GM18868 (cell line): Measurements from ENCODE around the gene CRACDL.

Experiments used
- ATAC-seq: cut with Tn5 transposase; IDR thresholded peaks from one replicate; pipeline ENCODE4 v1.9.1; 2021; ENCODE audit warnings: mild to moderate bottlenecking, moderate library complexity; ENCODE audit not compliant: unreplicated experiment

The CRACDL gene, protein sequence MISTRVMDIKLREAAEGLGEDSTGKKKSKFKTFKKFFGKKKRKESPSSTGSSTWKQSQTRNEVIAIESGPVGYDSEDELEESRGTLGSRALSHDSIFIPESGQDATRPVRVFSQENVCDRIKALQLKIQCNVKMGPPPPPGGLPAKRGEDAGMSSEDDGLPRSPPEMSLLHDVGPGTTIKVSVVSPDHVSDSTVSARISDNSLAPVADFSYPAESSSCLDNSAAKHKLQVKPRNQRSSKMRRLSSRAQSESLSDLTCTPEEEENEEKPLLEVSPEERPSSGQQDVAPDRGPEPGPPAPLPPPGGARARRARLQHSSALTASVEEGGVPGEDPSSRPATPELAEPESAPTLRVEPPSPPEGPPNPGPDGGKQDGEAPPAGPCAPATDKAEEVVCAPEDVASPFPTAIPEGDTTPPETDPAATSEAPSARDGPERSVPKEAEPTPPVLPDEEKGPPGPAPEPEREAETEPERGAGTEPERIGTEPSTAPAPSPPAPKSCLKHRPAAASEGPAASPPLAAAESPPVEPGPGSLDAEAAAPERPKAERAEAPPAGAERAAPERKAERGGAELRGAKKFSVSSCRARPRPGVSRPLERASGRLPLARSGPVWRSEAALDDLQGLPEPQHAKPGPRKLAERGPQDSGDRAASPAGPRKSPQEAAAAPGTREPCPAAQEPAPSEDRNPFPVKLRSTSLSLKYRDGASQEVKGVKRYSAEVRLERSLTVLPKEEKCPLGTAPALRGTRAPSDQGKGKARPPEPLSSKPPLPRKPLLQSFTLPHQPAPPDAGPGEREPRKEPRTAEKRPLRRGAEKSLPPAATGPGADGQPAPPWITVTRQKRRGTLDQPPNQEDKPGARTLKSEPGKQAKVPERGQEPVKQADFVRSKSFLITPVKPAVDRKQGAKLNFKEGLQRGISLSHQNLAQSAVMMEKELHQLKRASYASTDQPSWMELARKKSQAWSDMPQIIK

DNA sequence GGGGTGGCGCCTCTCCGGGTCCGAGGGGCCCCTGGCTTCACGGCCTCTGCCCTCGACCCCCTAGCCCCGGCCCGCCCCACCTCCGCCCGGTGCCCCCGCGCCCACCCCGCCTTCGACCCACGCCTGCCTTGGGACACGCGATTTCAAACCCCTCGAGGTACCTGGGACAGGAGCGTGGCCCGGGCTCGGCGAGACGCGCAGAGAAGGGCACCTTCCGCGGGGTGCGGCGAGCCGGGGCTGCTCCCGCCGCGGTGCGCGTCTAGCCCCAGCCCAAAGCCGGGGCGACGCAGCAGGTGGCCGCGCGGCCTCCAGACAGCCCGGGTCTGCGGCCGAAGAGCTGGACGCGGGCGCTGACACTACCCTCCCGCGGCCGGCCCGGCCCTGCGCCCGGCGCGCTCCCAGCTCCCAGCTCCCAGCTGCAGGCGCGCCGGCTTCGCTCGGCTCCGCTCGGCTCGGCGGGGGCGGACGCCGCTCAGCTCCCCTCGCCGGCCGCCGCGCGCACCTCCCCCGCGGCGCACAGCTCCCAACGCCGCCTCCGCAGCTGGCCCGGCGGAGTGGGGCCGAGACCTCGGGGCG is at the start of gene CRACDL:
Gene CRACDL (minus strand): TSS at position 449 of the 576 bp plus-strand sequence. CDS start 89,425 bp downstream, outside the sequence.
- ATAC-seq, result no peak

DNA sequence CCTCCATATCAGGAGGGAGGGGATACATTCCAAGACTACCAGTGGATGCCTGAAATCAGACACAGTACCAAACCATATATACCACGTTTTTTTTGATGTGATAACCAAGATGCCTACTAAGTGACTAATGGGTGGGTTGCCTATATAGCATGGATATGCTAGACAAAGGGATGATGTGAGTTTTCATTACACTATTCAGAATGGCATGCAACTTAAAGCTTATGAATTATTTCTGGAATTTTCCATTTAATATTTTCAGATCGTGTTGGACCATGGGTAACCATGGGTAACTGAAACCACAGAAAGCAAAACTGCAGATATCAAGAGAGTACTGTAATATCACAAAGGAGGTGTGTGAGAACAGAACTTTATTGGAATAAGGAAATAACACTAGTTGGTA is 39.6 kb upstream of the CRACDL start:
- ATAC-seq, result no peak

DNA sequence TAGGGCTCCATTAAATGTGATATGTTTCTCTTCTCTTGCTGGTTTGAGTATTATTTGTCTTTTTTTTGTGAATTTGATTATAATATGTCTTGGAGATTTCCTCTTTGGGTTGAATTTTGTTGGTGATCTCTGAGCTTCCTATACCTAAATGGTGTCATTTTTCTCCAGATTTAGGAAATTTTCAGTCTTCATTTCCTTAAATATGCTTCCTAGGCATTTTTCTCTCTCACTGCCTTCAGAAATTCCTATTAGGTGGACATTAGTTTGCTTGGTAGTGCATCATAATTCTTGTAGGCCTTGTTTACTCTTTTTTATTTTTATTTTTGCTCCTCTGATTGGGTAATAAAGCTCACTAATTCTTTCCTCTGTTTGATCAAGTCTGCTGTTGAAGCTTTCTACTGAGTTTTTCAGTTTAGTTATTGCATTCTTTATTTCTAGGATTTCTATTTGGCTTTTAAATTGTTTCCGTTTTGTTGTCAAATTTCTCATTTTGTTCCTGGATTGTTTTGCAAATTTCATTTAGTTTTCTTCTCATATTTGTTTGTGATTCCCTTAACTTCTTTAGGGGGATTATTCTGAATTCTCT is 36.6 kb upstream of the CRACDL start:
- ATAC-seq, result no peak

DNA sequence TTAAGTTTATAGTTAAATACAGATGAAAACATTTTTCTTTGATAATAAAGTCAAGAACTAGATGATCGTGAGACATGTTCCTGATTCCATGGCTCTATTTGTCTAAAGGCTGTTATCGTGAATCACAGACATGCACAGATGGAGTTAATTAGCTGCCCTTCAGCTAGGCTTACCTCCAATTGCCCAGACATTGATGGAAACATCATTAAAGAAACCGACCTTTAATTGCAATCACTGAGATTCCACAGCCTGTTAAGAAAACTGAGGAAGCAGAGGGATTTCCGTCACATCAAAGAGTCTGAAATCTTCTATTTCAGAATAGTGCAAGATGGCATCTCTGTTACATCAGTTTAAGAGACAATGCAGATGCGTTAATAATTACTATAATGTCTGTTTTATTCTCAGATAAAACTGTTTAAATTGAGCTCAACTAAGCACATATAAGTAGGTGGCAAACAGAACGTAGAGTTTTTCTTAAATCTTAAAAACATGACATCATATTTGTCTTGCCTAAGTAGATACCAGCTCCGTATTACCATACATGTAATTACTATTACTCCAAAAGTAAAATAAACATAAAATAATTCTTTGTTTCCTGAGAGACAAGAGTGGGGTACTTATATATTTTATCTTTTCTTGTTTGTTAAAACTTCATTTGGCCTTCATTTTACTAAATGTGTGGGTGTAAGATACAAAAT is 23.9 kb upstream of the CRACDL start:
- no peak for ATAC-seq

DNA sequence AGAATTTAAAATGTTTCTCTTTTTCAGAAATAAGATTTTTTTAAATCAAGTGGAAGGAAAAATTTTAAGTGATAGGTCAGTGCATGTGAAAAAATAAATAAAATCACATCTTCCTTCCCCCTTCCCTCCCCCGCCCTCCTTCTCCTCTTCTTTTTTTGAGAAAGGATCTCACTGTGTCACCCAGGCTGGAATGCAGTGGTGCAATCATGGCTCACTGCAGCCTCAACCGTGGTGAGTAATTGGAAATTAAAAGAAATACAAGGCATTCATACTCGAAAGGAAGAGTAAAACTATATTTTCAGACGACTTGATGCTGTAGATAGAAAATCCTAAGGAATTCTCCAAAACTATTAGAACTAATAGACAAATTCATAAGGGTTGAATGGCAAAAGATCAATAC is 16.9 kb upstream of the CRACDL start:
- ATAC-seq, result no peak

DNA sequence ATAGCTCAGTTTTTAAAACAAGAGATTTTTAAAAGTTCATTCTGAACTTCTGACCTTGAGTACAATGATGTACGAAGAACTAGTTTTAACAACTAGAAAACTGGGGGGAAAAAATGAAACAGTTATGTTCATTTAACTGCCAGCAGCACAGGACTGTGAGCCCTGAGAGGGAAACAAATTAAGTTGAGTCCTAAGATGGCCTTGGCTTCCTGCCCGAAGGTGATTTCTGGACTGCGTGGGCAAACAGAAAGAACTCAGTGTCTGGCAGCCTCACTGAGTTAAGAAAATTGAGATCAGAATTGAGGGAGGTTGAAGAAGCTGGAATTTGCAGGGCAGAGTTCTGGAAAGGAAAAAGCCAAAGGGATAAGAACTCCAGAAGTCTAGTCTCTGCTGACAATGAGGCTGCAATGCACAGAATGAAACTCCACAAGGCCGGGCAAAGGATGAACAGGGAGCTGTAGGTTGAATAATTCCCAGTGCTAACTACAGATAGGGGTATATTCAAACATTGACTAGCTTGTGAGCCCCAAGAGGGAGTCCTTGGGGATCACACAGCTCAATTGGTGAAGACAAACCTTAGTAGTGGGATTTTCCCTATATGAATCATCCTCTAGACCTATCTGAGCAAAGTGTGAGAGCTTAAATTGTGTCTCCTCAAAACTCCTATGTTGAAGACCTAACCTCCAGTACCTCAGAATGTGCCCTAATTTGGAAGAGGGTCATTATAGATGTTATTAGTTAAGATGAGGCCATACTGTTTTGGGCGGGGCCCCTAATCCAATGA is 13.1 kb upstream of the CRACDL start:
- no peak for ATAC-seq

DNA sequence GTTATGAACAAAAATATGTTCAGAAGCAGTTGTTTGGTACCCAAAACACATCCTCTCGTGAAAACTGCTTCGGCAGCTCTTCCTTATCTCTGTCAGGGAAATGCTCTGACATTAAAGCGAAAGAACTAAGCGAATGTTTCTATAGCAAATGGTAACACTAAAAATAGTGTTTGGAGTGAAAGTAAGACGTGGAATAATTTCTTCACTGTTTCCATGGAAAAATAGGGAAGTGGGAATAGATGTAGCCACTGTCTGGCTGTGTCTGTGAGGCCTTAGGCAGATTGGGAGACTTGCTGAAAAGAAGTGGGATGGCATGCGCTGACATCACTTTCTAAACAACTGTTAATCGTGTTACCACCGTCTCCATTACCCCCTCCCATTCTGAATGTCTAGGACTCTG is 11.5 kb upstream of the CRACDL start:
- no peak for ATAC-seq

DNA sequence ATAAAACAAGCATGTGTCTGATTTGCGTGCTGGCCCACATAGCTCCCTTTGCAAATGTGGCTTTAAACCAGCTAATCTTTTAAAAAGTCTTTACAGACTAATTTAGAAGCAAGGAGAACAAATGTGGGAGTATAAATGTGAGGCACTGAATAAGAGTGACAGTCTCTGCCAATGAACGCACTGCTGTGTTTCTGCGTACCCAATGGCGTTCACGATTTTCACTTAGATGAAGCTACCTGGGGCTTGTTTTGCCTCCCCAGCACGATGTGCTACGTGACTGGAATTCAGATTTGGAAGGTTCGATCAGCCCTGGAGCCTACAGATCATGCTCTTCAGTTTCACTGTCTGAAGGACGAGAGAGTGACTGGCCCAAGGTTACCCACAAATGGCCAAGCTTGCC is 10.8 kb upstream of the CRACDL start:
- ATAC-seq, result no peak

DNA sequence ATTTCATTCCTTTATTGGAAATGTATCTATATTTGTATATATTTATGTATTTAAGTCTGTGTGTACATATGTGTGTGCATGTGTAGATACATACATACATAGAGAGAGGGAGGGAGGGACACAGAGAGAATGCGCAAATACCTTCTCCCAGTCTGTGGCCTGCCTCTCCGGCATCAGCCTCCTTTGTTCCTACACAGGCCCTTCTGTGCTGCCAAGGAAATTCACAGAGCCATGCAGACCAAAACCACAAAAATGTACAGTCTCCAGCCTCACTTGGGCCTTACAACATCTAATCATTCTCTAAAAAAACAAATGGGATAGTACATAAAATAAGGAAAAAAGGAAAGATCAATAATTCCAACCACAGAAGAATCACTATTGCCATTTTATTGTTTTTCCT is 8.8 kb upstream of the CRACDL start:
- no peak for ATAC-seq

DNA sequence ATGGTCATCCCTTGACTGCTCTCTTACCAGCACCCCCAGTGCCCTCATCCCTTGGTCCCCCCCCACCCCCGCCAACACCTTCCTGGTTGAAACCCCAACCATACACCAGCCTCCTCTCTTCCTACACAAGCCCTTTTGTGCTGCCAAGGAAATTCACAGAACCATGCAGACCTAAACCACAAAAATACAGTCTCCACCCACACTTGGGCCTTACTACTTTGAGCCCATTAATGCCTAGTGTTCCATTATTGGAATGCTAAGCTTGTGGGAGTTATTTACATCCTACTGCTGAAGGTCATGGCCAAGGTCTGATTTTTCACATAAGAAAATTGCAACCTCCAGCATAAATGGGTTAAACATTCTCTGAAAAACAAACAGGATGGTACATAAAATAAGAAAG is 4.1 kb upstream of the CRACDL start:
- ATAC-seq, result no peak

DNA sequence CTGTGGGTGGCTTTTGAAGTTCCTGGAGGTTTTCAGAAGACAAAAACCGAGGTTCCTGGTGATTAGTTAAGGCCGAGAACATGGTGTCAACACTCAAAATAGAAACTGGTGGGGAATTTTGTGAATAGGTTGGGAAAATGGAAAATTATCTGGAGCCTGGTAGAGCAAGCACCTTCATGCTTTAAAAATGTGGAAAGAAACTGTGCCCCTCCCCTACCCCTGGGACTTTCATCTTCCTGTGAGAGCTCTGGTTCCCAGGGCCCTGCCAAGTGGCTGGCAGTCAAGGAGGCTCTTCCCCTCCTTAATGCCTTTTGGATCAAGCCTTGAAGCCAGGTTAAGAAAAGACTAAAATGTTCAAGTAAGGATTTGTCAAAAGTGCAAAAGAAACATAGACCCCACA is 1.9 kb upstream of the CRACDL start:
- ATAC-seq, result no peak

DNA sequence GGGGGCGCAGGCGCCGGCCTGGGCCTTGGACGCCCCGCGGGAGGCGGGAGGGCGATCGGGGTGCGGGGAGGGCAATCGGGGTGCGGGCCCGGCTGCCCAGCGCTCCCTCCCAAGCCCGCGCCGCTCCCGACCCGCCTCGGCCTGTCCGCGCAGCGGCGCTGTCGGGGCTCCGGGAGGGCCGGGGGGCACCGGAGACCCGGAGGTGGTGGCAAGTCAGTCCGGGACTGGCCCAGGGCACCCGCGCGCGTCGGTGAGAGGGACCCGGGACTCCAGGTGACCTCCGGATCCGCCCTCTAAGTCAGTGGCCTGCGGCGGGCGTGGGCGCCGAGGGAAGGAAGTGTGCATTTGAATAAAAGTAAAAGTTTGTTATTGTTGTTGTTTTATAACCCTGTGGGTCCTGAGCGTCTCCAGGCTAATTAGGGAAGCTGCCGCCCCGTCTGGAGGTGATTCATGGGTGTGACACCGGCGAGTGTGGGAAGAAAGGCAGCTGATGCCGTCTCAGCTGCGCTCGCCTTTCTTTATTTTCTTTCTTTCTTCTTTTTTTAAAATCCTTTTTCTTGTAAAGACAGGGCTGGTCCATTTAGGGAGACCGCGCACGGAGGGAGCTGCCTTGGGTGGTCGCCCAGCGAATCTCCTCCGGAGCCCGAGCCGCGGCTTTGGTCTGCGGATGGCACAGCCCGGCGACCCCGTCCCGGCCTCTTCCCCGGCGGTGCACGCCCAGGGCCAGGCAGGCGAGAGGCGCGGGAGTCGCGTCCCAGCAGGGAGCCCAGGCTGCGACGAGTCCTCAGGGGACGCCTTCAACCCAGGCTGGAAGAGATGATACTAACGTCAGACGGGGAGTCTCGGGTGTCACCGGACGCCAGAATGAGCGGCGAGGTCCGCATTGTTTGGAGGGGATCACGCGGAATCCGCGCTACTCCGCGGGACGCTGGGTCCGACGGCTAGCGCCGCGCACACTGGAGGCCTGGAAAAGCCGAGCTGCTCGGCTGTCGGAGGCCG is 627 bp upstream of the CRACDL start:
- no peak for ATAC-seq

DNA sequence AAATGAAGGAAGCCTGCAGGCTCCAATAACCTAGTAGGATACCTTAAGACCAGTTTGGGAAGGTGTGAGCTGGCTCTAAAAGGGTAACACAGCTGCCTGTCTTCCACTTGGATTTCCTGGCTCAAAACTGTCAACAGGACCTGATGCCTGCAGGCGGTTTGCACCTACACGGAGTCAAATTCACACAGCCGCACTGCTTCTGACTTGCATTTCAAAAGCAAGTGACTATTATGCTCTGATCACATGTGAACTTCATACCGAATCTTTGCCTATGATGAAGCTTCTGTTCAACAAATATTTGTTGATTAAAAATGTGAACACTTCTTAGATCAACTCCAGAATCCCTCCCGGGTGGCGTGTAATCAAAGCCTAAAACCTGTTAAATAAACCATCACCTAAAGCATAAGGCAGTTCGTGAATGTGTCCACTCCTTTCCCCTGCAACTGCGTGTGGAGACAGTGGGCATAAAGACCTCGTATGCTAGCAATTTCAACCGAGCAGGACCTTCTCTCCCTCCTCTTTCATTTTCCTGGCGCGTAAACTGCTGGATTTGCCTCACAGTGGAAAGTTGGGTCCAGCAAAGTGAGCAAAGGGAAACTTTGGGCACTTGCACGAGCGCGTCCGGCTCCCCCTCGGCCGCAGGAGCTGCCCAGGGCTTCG is 784 bp downstream of the CRACDL start:
- no peak for ATAC-seq

DNA sequence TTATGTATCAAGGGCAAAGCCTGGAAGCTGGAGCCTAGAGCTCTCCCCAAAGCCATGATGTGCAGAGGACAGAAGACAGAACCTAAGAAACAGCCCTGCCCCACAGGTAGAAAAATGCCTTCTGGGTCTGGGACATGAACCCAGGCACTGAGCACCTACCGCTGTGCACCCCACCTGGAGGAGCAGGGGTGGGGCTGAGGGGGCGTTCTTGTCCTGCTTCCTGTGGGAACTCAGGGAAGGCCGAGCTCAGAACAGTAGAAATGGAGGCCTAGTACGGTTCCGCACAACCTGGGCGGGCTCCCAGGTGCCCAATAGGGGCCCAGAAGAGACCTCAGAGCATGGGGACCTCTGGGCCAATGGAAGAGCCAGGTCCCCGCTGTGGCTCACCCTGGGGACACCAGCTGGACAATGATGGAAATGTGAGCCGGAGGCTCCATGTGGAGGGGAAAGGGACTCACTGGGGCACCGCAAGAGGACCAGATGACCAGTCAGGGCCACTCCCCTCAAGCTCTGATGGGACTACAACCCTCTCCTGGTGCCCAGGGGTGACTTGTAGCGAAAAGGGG is 3.2 kb downstream of the CRACDL start:
- no peak for ATAC-seq

DNA sequence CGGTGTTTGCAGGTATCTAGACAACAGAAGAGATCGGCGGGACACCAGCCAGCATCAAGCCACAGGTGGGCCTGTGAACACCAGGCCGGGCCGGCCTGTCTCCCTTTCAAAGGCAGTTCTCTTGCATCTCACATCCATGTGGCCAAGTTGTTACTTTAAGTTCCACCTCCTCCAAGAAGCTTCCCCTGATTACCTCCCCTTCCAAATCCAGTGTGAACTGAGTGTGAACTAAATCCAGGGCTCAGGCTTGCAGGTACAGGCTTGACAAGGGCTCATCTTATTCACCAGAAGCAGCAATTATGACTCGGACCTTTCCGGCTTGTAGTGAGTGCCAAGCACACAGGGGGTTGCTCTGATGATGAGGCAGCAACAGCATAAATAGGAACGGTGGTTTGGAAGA is 3.9 kb downstream of the CRACDL start:
- ATAC-seq, result no peak

DNA sequence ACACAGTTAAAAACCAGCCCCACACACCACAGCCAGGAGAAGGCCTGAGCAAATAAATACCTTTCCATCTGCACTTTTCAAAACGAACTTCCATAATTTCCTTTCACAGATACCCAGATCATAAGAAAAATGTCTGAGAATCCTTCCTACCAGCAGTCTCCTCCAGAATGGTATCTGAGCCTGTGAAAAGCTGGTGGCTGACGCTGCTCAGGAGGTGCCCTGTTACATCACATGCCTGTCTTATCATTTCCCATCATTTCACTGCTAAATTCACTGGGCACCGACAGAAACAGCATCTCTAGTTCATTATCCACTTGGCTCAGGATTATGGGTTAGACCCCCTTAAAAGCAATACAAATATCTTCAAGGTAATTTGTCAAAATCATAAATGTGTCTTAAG is 4.4 kb downstream of the CRACDL start:
- ATAC-seq, result no peak

DNA sequence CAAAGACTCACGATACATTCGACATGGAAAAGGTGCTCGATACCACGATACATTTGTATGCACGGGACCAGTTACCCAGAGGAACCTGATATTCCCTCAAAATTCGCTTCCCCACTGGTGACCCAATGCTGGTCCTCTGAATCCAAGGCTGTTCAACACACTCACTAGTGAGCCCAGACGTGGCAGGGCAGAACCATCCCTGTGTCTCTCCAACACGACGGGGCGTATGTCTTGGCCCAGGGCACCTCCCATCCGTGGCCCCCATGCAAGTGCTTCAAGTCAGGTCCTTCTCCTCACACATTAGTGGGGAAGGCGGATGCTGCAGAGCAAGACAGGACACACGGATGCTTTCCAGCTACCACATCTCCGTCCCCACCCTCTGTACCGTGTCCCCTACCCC is 6.1 kb downstream of the CRACDL start:
- no peak for ATAC-seq

DNA sequence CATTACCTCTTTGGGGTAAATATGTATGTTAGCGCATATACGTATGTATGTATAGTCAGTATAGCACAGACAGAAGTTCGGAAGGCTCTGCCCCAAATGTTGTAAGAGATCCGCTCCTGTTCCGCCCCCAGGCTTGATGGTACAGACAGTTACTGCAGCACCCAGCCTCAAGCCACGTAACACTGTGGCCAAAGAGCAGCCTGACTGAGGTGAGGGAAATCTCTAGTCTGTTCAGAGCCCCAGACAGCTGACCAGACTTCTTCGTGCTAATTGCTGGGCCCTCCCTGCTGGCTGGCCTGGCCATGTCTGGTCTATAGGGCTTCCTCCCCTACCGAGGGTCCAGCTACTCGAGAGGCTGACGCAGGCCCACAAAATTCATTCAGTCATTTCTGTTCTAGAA is 7.8 kb downstream of the CRACDL start:
- no peak for ATAC-seq
